H1 (cell line): ENCODE data around the gene DENND10. TPM values are rescaled to one million over a fixed set of nuclear protein-coding genes. Genes with fewer than 3 reads are reported as not detected.

Experiments
- CTCF ChIA-PET: fragments of 300-600 bp; sonication (Branson Sonifier 250); formaldehyde crosslinking; loops from one replicate; lab custom pipeline; 2021; ENCODE audit not compliant: partially characterized antibody; lab: Charles Lee
- POLR2A ChIA-PET: fragments of 300-600 bp; sonication (Branson Sonifier 250); formaldehyde crosslinking; loops from one replicate; lab custom pipeline; 2021; ENCODE audit warnings: inconsistent platforms; ENCODE audit not compliant: partially characterized antibody; lab: Charles Lee
- DNase-seq, 2 experiments: peaks; one replicate each; pipeline versions ENCODE4 v3.0.0 to v3.0.0-alpha.2; 2010 to 2022; ENCODE audit warnings: low spot score in 2 of 2, low read depth in 1 of 2, mixed read lengths in 1 of 2
- FAIRE-seq: peaks from 2 replicates; lab custom pipeline; 2011; peaks lifted over from hg19 to GRCh38; lab: Jason Lieb, UNC
- H2AFZ ChIP-seq: 2 replicates; pipeline ENCODE4 v1.8.1; 2012; ENCODE audit warnings: low read length, inconsistent platforms
- H2AK5ac ChIP-seq: 2 replicates; pipeline ENCODE4 v1.6.1; 2013; ENCODE audit warnings: low read depth, low read length
- H2BK120ac ChIP-seq: replicated peaks from 2 replicates; pipeline ENCODE3; 2013; ENCODE audit warnings: low read depth, low read length, inconsistent platforms
- H2BK12ac ChIP-seq: 2 replicates; pipeline ENCODE4 v1.6.1; 2013; ENCODE audit warnings: low read depth, low read length
- H2BK15ac ChIP-seq: 2 replicates; pipeline ENCODE4 v1.6.1; 2013; ENCODE audit warnings: low read length
- H2BK20ac ChIP-seq: 2 replicates; pipeline ENCODE4 v1.6.1; 2013; ENCODE audit warnings: low read length
- H2BK5ac ChIP-seq: 2 replicates; pipeline ENCODE4 v1.6.1; 2013; ENCODE audit warnings: low read depth, low read length
- H3K14ac ChIP-seq: 2 replicates; pipeline ENCODE4 v1.6.1; 2013; ENCODE audit warnings: inconsistent platforms; ENCODE audit not compliant: insufficient read length
- H3K18ac ChIP-seq: 2 replicates; pipeline ENCODE4 v1.6.1; 2013; ENCODE audit warnings: low read length; ENCODE audit errors: extremely low read depth
- H3K23ac ChIP-seq: 2 replicates; pipeline ENCODE4 v1.6.1; 2013; ENCODE audit warnings: inconsistent platforms; ENCODE audit not compliant: insufficient read length
- H3K23me2 ChIP-seq: 2 replicates; pipeline ENCODE4 v1.6.1; 2013; ENCODE audit warnings: low read depth, low read length
- H3K27ac ChIP-seq: 2 replicates; pipeline ENCODE4 v1.6.1; 2011; ENCODE audit warnings: low read depth, low read length, inconsistent platforms
- H3K27me3 ChIP-seq, 4 experiments: replicated peaks in 1 of 4; 1 replicate in 1 of 4; 2 replicates in 3 of 4; pipeline versions ENCODE4 v1.6.1 to v1.8.1; 2011 to 2013; ENCODE audit warnings: low read length in 3 of 4, mild to moderate bottlenecking in 3 of 4, inconsistent platforms in 2 of 4, mixed read lengths in 2 of 4, moderate library complexity in 1 of 4; ENCODE audit not compliant: control insufficient read depth in 3 of 4, insufficient read depth in 3 of 4; ENCODE audit errors: extremely low read depth in 1 of 4
- H3K36me3 ChIP-seq, 4 experiments: 2 replicates each; pipeline versions ENCODE4 v1.6.1 to v1.8.1; 2011 to 2013; ENCODE audit warnings: mild to moderate bottlenecking in 4 of 4, low read length in 3 of 4, moderate library complexity in 2 of 4, control low read depth in 1 of 4, inconsistent platforms in 1 of 4; ENCODE audit not compliant: insufficient read depth in 4 of 4, control insufficient read depth in 2 of 4
- H3K4ac ChIP-seq: replicated peaks from 2 replicates; pipeline ENCODE3; 2013; ENCODE audit warnings: low read length, low read depth, mixed read lengths, inconsistent platforms; ENCODE audit not compliant: insufficient read length
- H3K4me1 ChIP-seq, 4 experiments: replicated peaks in 1 of 4; 1 replicate in 1 of 4; 2 replicates in 3 of 4; pipeline versions ENCODE4 v1.6.1 to v1.8.1; 2011 to 2013; ENCODE audit warnings: low read length in 3 of 4, inconsistent platforms in 2 of 4, mixed read lengths in 1 of 4; ENCODE audit not compliant: insufficient read depth in 4 of 4, control insufficient read depth in 3 of 4
- H3K4me2 ChIP-seq, 2 experiments: 2 replicates each; pipeline versions ENCODE4 v1.6.1 to v1.8.1; 2011 to 2013; ENCODE audit warnings: low read depth in 2 of 2, low read length in 2 of 2, control low read depth in 1 of 2, inconsistent platforms in 1 of 2, mild to moderate bottlenecking in 1 of 2; ENCODE audit not compliant: insufficient read depth in 1 of 2
- H3K4me3 ChIP-seq, 4 experiments: fragments of 200-600, 300-600 bp in 1 of 4; sonication (generic), shearing (Covaris generic), sonication (Bioruptor Twin) in 1 of 4; 2 replicates each; pipeline versions ENCODE4 v1.5.1 to v1.8.1; 2011 to 2016; ENCODE audit warnings: low read length in 4 of 4, low read depth in 3 of 4, control low read depth in 2 of 4, inconsistent platforms in 2 of 4, mild to moderate bottlenecking in 2 of 4, mixed read lengths in 1 of 4, moderate library complexity in 1 of 4; ENCODE audit not compliant: insufficient read depth in 2 of 4; ENCODE audit errors: extremely low read depth in 1 of 4
- H3K56ac ChIP-seq: replicated peaks from 2 replicates; pipeline ENCODE3; 2013; ENCODE audit warnings: low read depth, mild to moderate bottlenecking, mixed read lengths, low read length, inconsistent platforms; ENCODE audit not compliant: insufficient read length
- H3K79me1 ChIP-seq: 2 replicates; pipeline ENCODE4 v1.6.1; 2013; ENCODE audit warnings: low read depth, low read length, control low read depth
- H3K79me2 ChIP-seq, 2 experiments: 2 replicates each; pipeline versions ENCODE4 v1.6.1 to v1.8.1; 2012 to 2013; ENCODE audit warnings: low read length in 2 of 2, mild to moderate bottlenecking in 2 of 2, inconsistent platforms in 1 of 2; ENCODE audit not compliant: insufficient read depth in 2 of 2, control insufficient read depth in 1 of 2
- H3K9ac ChIP-seq, 4 experiments: replicated peaks in 1 of 4; 1 replicate in 1 of 4; 2 replicates in 3 of 4; pipeline versions ENCODE4 v1.6.1 to v1.8.1; 2011 to 2013; ENCODE audit warnings: low read depth in 3 of 4, low read length in 3 of 4, control low read depth in 2 of 4, mild to moderate bottlenecking in 2 of 4, moderate library complexity in 2 of 4, inconsistent platforms in 1 of 4; ENCODE audit errors: extremely low read depth in 1 of 4
- H3K9me3 ChIP-seq, 2 experiments: 2 replicates each; pipeline versions ENCODE4 v1.6.1 to v1.8.1; 2012 to 2013; ENCODE audit warnings: mild to moderate bottlenecking in 2 of 2, moderate library complexity in 2 of 2, control low read depth in 1 of 2, inconsistent platforms in 1 of 2, low read depth in 1 of 2, low read length in 1 of 2, mixed read lengths in 1 of 2; ENCODE audit not compliant: insufficient read depth in 2 of 2
- H4K20me1 ChIP-seq, 2 experiments: replicated peaks in 1 of 2; 2 replicates each; pipeline versions ENCODE3 to v1.8.1; 2011 to 2013; ENCODE audit warnings: inconsistent platforms in 2 of 2, low read length in 2 of 2, mild to moderate bottlenecking in 1 of 2; ENCODE audit not compliant: insufficient read depth in 2 of 2, control insufficient read depth in 1 of 2
- H4K5ac ChIP-seq: 2 replicates; pipeline ENCODE4 v1.6.1; 2013; ENCODE audit warnings: low read length, low read depth, mixed read lengths, inconsistent platforms; ENCODE audit not compliant: insufficient read length
- H4K8ac ChIP-seq: 2 replicates; pipeline ENCODE4 v1.8.0; 2013; ENCODE audit warnings: mild to moderate bottlenecking, moderate library complexity, low read length, inconsistent platforms; ENCODE audit not compliant: insufficient read depth; ENCODE audit errors: extremely low read depth
- H4K91ac ChIP-seq: replicated peaks from 2 replicates; pipeline ENCODE3; 2013; ENCODE audit warnings: low read length, mixed read lengths, inconsistent platforms; ENCODE audit not compliant: insufficient read length
- KDM1A ChIP-seq: fragments of 200-600, 300-600 bp; sonication (generic); IDR thresholded peaks from 2 replicates; pipeline ENCODE4 v1.7.1; 2016; ENCODE audit warnings: mild to moderate bottlenecking, low read length, borderline replicate concordance
- POLR2AphosphoS5 ChIP-seq: IDR thresholded peaks from 2 replicates; pipeline ENCODE4 v1.6.1; 2011; ENCODE audit warnings: low read depth, low read length
- TAF1 ChIP-seq: IDR thresholded peaks from 2 replicates; pipeline ENCODE4 v1.6.1; 2011; ENCODE audit warnings: mild to moderate bottlenecking, low read depth, low read length
- ZNF274 ChIP-seq: IDR thresholded peaks from 2 replicates; pipeline ENCODE4 v1.7.0; 2012; ENCODE audit warnings: low read length, borderline replicate concordance; ENCODE audit errors: extremely low read depth
- WGBS, 2 experiments: shearing (Covaris generic) in 1 of 2; methylation state at CpG; one replicate each; pipeline versions ENCODE4 v1.1.6 to v1.1.7; 2013 to 2015; ENCODE audit warnings: low lambda C conversion rate in 2 of 2, mixed read lengths in 2 of 2, inconsistent platforms in 1 of 2, low coverage in 1 of 2, missing lambda C conversion rate in 1 of 2; ENCODE audit not compliant: insufficient replicate concordance in 2 of 2, insufficient coverage in 1 of 2, insufficient read length in 1 of 2; ENCODE audit errors: extremely low coverage in 1 of 2, missing lambda C conversion rate in 1 of 2; 5-methylcytosine and 5-hydroxymethylcytosine counted together
- polyA plus RNA-seq, 7 experiments: library from polyadenylated mRNA; depleted of rRNA in 3 of 7; stranded (reverse) in 5 of 7; unstranded in 2 of 7; fragments of >200 nt in 5 of 7; fragments of 200-250 nt in 2 of 7; gene quantifications; 1 replicate in 5 of 7; 2 replicates in 1 of 7; 4 replicates in 1 of 7; pipeline versions ENCODE4 v1.2.1 to v1.2.3, GENCODE V29; 2011 to 2013; ENCODE audit warnings: missing spikeins in 2 of 7, mixed read lengths in 2 of 7
- total RNA-seq: library from RNA; stranded (reverse); fragmentation: NEBNext Ultra II Directional; extraction: Animal tissue kit (Norgen Biotek cat#: 25700); gene quantifications from 2 replicates; pipeline ENCODE4 v1.2.1, GENCODE V29; 2021

DENND10 gene
- total and polyA plus RNA-seq, 2 of the 8 experiments (the other 6 are each of a cell fraction or from before 2014, with no cell fraction given): 49.3 to 64.4 TPM

DNA sequence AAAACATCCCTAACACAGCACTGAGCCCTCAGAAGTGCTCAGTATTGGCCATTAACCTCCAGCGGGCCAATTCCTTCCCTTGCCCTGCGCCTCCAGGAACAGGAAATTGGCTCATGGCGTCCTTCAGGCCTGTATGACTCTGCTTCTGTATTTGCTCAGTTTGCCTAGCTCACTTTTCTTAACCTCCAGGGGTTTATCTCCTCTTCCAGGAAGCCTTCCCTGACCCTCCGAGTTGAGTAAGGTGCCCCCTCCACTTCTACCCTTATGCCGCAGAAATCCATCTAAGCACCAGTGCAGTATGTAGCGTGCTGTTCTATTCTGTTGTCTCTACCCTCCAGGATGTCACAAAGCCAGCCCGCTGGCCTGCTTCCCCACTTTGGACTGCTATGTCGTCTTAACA, 62.7 kb downstream of the DENND10 start:
- H3K27ac ChIP-seq: no peak overlapping the region
- no peak overlapping the region for H3K14ac ChIP-seq
- no peak overlapping the region for H3K56ac ChIP-seq
- FAIRE-seq (no peak), DNase-seq (no peak)
- no peak overlapping the region for H3K9ac ChIP-seq
- H3K23me2 ChIP-seq: peaks cover 10% of the 10 kb centered on the region
- H3K23ac ChIP-seq: no peak overlapping the region
- no peak overlapping the region for H2BK120ac ChIP-seq
- H4K20me1 ChIP-seq: no peaks in the 10 kb centered on the region
- H2AFZ ChIP-seq: no peak overlapping the region
- no peak overlapping the region for H2AK5ac ChIP-seq
- H3K18ac ChIP-seq: no peak overlapping the region
- no peak overlapping the region for H2BK12ac ChIP-seq
- peak overlapping the region in 1 of 2 experiments; percentile 87; a peak in 2 of 4 replicates for H3K4me2 ChIP-seq
- no peak overlapping the region for H2BK15ac ChIP-seq
- no peaks in the 10 kb centered on the region for H3K79me1 ChIP-seq
- H4K91ac ChIP-seq: no peak overlapping the region
- 75% methylated on average over 8 of the region's 8 CpGs; no CpG with 5 or more reads in 1 of the 2 experiments for WGBS, 2 experiments
- no peak overlapping the region for H2BK20ac ChIP-seq
- peaks cover 0 to 5% (median 0%) of the 10 kb centered on the region in 4 experiments; a peak in 2 of 7 replicates for H3K4me1 ChIP-seq
- POLR2A ChIA-PET: interaction anchor here (0.6 kb wide), 1 partner anchor 19 kb away, joined by 3 read pairs; no protein-coding TSS in a partner anchor
- no peaks in the 10 kb centered on the region for H3K79me2 ChIP-seq
- H2BK5ac ChIP-seq: no peak overlapping the region
- CTCF ChIA-PET: no interaction called here
- H3K27me3 ChIP-seq: no peaks in the 10 kb centered on the region; a peak in 2 of 7 replicates
- H3K9me3 ChIP-seq: no peaks in the 10 kb centered on the region; a peak in 1 of 4 replicates
- peaks cover 18 to 41% (median 29%) of the 10 kb centered on the region in 4 experiments for H3K36me3 ChIP-seq
- H3K4me3 ChIP-seq: no peak overlapping the region; a peak in 2 of 8 replicates
- no peak overlapping the region for H3K4ac ChIP-seq
- TF ChIP-seq ZNF274 (no peak), TAF1 (no peak), POLR2AphosphoS5 (0 out of 2 replicates have a peak, but pooled peaks have one; percentile 40), KDM1A (no peak)
- H4K8ac ChIP-seq: no peak overlapping the region; the same call in 1 of the 2 replicates
- no peak overlapping the region for H4K5ac ChIP-seq
